ENCODE data around the gene THRB. TPM values are rescaled to one million over a fixed set of nuclear protein-coding genes. Genes with fewer than 3 reads are reported as not detected.
"Not testable (repeated sequence)": the region's sequence is repeated elsewhere in the genome, so short reads cannot be mapped to it uniquely, and the experiment has no call there.

THRB gene
- total and polyA plus RNA-seq, 4 donors, result 4.0 to 10.5 (median 6.2) TPM

- H3K27ac ChIP-seq (ENCODE audit: low read depth, low read length), result no peak overlapping the region
- H3K36me3 ChIP-seq (ENCODE audit: control insufficient read depth, insufficient read depth, low read length), result no peaks in the 10 kb centered on the region
- H3K27me3 ChIP-seq (ENCODE audit: control insufficient read depth, insufficient read depth, low read length), result no peaks in the 10 kb centered on the region
- WGBS (ENCODE audit: insufficient coverage), result no CpG with 5 or more reads among the region's 5 CpGs
- no peaks in the 10 kb centered on the region for H3K9me3 ChIP-seq (ENCODE audit: control insufficient read depth, insufficient read depth, low read length)
- H3K4me1 ChIP-seq (ENCODE audit: control insufficient read depth, insufficient read depth, low read length), result no peaks in the 10 kb centered on the region
- peak in 2 of 6 donors; percentile 23 to 71 for DNase-seq (ENCODE audit: low read depth in 4 of 6, low spot score in 6 of 6)
- H3K4me3 ChIP-seq (ENCODE audit: low read depth, low read length), result no peak overlapping the region
These were observed 93.4 kb downstream of the THRB start for GRCh38 chr3:24401090-24401810.

GRCh38 chr3:24400450-24400849 lies 94.2 kb downstream of the THRB start:
- no peaks in the 10 kb centered on the region for H3K4me1 ChIP-seq (ENCODE audit: control insufficient read depth, insufficient read depth, low read length)
- DNase-seq (ENCODE audit: low read depth in 4 of 6, low spot score in 6 of 6), result no peak
- H3K27ac ChIP-seq (ENCODE audit: low read depth, low read length), result no peak overlapping the region
- H3K36me3 ChIP-seq (ENCODE audit: control insufficient read depth, insufficient read depth, low read length), result no peaks in the 10 kb centered on the region
- H3K4me3 ChIP-seq (ENCODE audit: low read depth, low read length), result no peak overlapping the region
- H3K27me3 ChIP-seq (ENCODE audit: control insufficient read depth, insufficient read depth, low read length), result no peaks in the 10 kb centered on the region
- WGBS (ENCODE audit: insufficient coverage), result 89% methylated on average over 3 of the region's 4 CpGs
- no peaks in the 10 kb centered on the region for H3K9me3 ChIP-seq (ENCODE audit: control insufficient read depth, insufficient read depth, low read length)

GRCh38 chr3:24400015-24400414 lies 94.6 kb downstream of the THRB start:
- no peak for DNase-seq (ENCODE audit: low read depth in 4 of 6, low spot score in 6 of 6)
- Histone ChIP-seq H3K9me3 (ENCODE audit: control insufficient read depth, insufficient read depth, low read length) (no peaks in the 10 kb centered on the region), H3K27ac (ENCODE audit: low read depth, low read length) (no peak overlapping the region), H3K4me1 (ENCODE audit: control insufficient read depth, insufficient read depth, low read length) (no peaks in the 10 kb centered on the region), H3K27me3 (ENCODE audit: control insufficient read depth, insufficient read depth, low read length) (no peaks in the 10 kb centered on the region), H3K36me3 (ENCODE audit: control insufficient read depth, insufficient read depth, low read length) (no peaks in the 10 kb centered on the region), H3K4me3 (ENCODE audit: low read depth, low read length) (no peak overlapping the region)
- no CpG with 5 or more reads among the region's 2 CpGs for WGBS (ENCODE audit: insufficient coverage)

GRCh38 chr3:24399614-24400013 lies 95.0 kb downstream of the THRB start:
- WGBS (ENCODE audit: insufficient coverage), result 57% methylated on average over 1 of the region's 3 CpGs
- DNase-seq (ENCODE audit: low read depth in 4 of 6, low spot score in 6 of 6), result no peak
- H3K9me3 ChIP-seq (ENCODE audit: control insufficient read depth, insufficient read depth, low read length), result no peaks in the 10 kb centered on the region
- no peaks in the 10 kb centered on the region for H3K4me1 ChIP-seq (ENCODE audit: control insufficient read depth, insufficient read depth, low read length)
- no peak overlapping the region for H3K27ac ChIP-seq (ENCODE audit: low read depth, low read length)
- no peaks in the 10 kb centered on the region for H3K27me3 ChIP-seq (ENCODE audit: control insufficient read depth, insufficient read depth, low read length)
- no peaks in the 10 kb centered on the region for H3K36me3 ChIP-seq (ENCODE audit: control insufficient read depth, insufficient read depth, low read length)
- no peak overlapping the region for H3K4me3 ChIP-seq (ENCODE audit: low read depth, low read length)

- H3K9me3 ChIP-seq (ENCODE audit: control insufficient read depth, insufficient read depth, low read length); H3K36me3 ChIP-seq (ENCODE audit: control insufficient read depth, insufficient read depth, low read length); DNase-seq (ENCODE audit: low read depth in 4 of 6, low spot score in 6 of 6); H3K4me3 ChIP-seq (ENCODE audit: low read depth, low read length); H3K4me1 ChIP-seq (ENCODE audit: control insufficient read depth, insufficient read depth, low read length); H3K27ac ChIP-seq (ENCODE audit: low read depth, low read length); H3K27me3 ChIP-seq (ENCODE audit: control insufficient read depth, insufficient read depth, low read length): not testable (repeated sequence)
- no CpG with 5 or more reads among the region's 5 CpGs for WGBS (ENCODE audit: insufficient coverage)
These were observed 95.9 kb downstream of the THRB start for GRCh38 chr3:24398712-24399111.

GRCh38 chr3:24396338-24396737 lies 98.3 kb downstream of the THRB start:
- H3K27ac ChIP-seq (ENCODE audit: low read depth, low read length), result no peak overlapping the region
- no peaks in the 10 kb centered on the region for H3K4me1 ChIP-seq (ENCODE audit: control insufficient read depth, insufficient read depth, low read length)
- WGBS (ENCODE audit: insufficient coverage), result no CpG with 5 or more reads among the region's 4 CpGs
- no peaks in the 10 kb centered on the region for H3K36me3 ChIP-seq (ENCODE audit: control insufficient read depth, insufficient read depth, low read length)
- no peak for DNase-seq (ENCODE audit: low read depth in 4 of 6, low spot score in 6 of 6)
- no peaks in the 10 kb centered on the region for H3K9me3 ChIP-seq (ENCODE audit: control insufficient read depth, insufficient read depth, low read length)
- no peaks in the 10 kb centered on the region for H3K27me3 ChIP-seq (ENCODE audit: control insufficient read depth, insufficient read depth, low read length)
- H3K4me3 ChIP-seq (ENCODE audit: low read depth, low read length), result no peak overlapping the region

GRCh38 chr3:24394754-24395153 lies 99.9 kb downstream of the THRB start:
- Histone ChIP-seq H3K4me3 (ENCODE audit: low read depth, low read length) (no peak overlapping the region), H3K27ac (ENCODE audit: low read depth, low read length) (no peak overlapping the region), H3K4me1 (ENCODE audit: control insufficient read depth, insufficient read depth, low read length) (no peaks in the 10 kb centered on the region), H3K36me3 (ENCODE audit: control insufficient read depth, insufficient read depth, low read length) (no peaks in the 10 kb centered on the region), H3K9me3 (ENCODE audit: control insufficient read depth, insufficient read depth, low read length) (no peaks in the 10 kb centered on the region), H3K27me3 (ENCODE audit: control insufficient read depth, insufficient read depth, low read length) (no peaks in the 10 kb centered on the region)
- peak in 1 of 6 donors; percentile 28 for DNase-seq (ENCODE audit: low read depth in 4 of 6, low spot score in 6 of 6)
- WGBS (ENCODE audit: insufficient coverage), result no CpG with 5 or more reads among the region's 2 CpGs

- Histone ChIP-seq H3K27ac (ENCODE audit: low read depth, low read length) (no peak overlapping the region), H3K9me3 (ENCODE audit: control insufficient read depth, insufficient read depth, low read length) (no peaks in the 10 kb centered on the region), H3K27me3 (ENCODE audit: control insufficient read depth, insufficient read depth, low read length) (no peaks in the 10 kb centered on the region), H3K36me3 (ENCODE audit: control insufficient read depth, insufficient read depth, low read length) (no peaks in the 10 kb centered on the region), H3K4me3 (ENCODE audit: low read depth, low read length) (no peak overlapping the region), H3K4me1 (ENCODE audit: control insufficient read depth, insufficient read depth, low read length) (no peaks in the 10 kb centered on the region)
- no CpG with 5 or more reads among the region's 3 CpGs for WGBS (ENCODE audit: insufficient coverage)
- no peak for DNase-seq (ENCODE audit: low read depth in 4 of 6, low spot score in 6 of 6)
These were observed 101.3 kb downstream of the THRB start for GRCh38 chr3:24393316-24393715.

- Histone ChIP-seq H3K27me3 (ENCODE audit: control insufficient read depth, insufficient read depth, low read length) (no peaks in the 10 kb centered on the region), H3K9me3 (ENCODE audit: control insufficient read depth, insufficient read depth, low read length) (no peaks in the 10 kb centered on the region), H3K27ac (ENCODE audit: low read depth, low read length) (no peak overlapping the region), H3K4me3 (ENCODE audit: low read depth, low read length) (no peak overlapping the region), H3K36me3 (ENCODE audit: control insufficient read depth, insufficient read depth, low read length) (no peaks in the 10 kb centered on the region), H3K4me1 (ENCODE audit: control insufficient read depth, insufficient read depth, low read length) (no peaks in the 10 kb centered on the region)
- DNase-seq (ENCODE audit: low read depth in 4 of 6, low spot score in 6 of 6), result peak in 2 of 6 donors; percentile 25 to 39
- 93% methylated on average over 2 of the region's 3 CpGs for WGBS (ENCODE audit: insufficient coverage)
These were observed 104.2 kb downstream of the THRB start for GRCh38 chr3:24390169-24391130.

Data from spinal cord (tissue), 10 donors.